ENCODE measurements around the gene SLC2A14. TPM values are rescaled to one million over a fixed set of nuclear protein-coding genes. Genes with fewer than 3 reads are reported as not detected.
"Not testable (repeated sequence)": the region's sequence is repeated elsewhere in the genome, so short reads cannot be mapped to it uniquely, and the experiment has no call there.

SLC2A14 gene
- total RNA-seq, 1 donor from 2014 or later, result 95.3 TPM

GRCh38 chr12:7835766-7836165 is 36.9 kb downstream of the SLC2A14 start:
- ATAC-seq, result no peak
- no peak for DNase-seq (ENCODE audit: low spot score)

- ATAC-seq, result no peak
- no peak for DNase-seq (ENCODE audit: low spot score)
Observed at GRCh38 chr12:7835116-7835515, 37.6 kb downstream of the SLC2A14 start.

- ATAC-seq, result peak; percentile 76
- DNase-seq (ENCODE audit: low spot score), result no peak
Observed at GRCh38 chr12:7834701-7835100, 38.0 kb downstream of the SLC2A14 start.

- DNase-seq (ENCODE audit: low spot score), result no peak
- ATAC-seq, result no peak
Observed at GRCh38 chr12:7833831-7834230, 38.9 kb downstream of the SLC2A14 start.

GRCh38 chr12:7833201-7833600 is 39.5 kb downstream of the SLC2A14 start:
- not testable (repeated sequence) for DNase-seq (ENCODE audit: low spot score); ATAC-seq

GRCh38 chr12:7832059-7832696 is 40.5 kb downstream of the SLC2A14 start:
- ATAC-seq (peak; percentile 69), DNase-seq (ENCODE audit: low spot score) (no peak)

GRCh38 chr12:7829737-7830136 is 43.0 kb downstream of the SLC2A14 start:
- DNase-seq (ENCODE audit: low spot score), result not testable (repeated sequence)
- ATAC-seq, result peak; percentile 15

GRCh38 chr12:7825754-7826153 is 47.0 kb downstream of the SLC2A14 start:
- DNase-seq (ENCODE audit: low spot score); ATAC-seq: not testable (repeated sequence)

- DNase-seq (ENCODE audit: low spot score) (peak; percentile 66), ATAC-seq (peak; percentile 98)
Observed at GRCh38 chr12:7806863-7807487, 65.7 kb downstream of the SLC2A14 start.

- DNase-seq (ENCODE audit: low spot score); ATAC-seq: not testable (repeated sequence)
Observed at GRCh38 chr12:7806319-7806718, 66.4 kb downstream of the SLC2A14 start.

GRCh38 chr12:7801460-7801859 is 71.3 kb downstream of the SLC2A14 start:
- ATAC-seq, result no peak
- DNase-seq (ENCODE audit: low spot score), result no peak

GRCh38 chr12:7798750-7799308 is 73.9 kb downstream of the SLC2A14 start:
- ATAC-seq, result not testable (repeated sequence)

GRCh38 chr12:7797698-7798398 is 74.9 kb downstream of the SLC2A14 start:
- ATAC-seq, result no peak
- DNase-seq (ENCODE audit: low spot score), result no peak

More at GRCh38 chr12:7798750-7799308, 73.9 kb downstream of the SLC2A14 start:
- DNase-seq (ENCODE audit: low spot score), result not testable (repeated sequence)

GRCh38 chr12:7797269-7797668 is 75.4 kb downstream of the SLC2A14 start:
- not testable (repeated sequence) for DNase-seq (ENCODE audit: low spot score); ATAC-seq

GRCh38 chr12:7793211-7793610 is 79.5 kb downstream of the SLC2A14 start:
- DNase-seq (ENCODE audit: low spot score), result no peak
- ATAC-seq, result no peak

- not testable (repeated sequence) for ATAC-seq; DNase-seq (ENCODE audit: low spot score)
Observed at GRCh38 chr12:7788884-7789528, 83.7 kb downstream of the SLC2A14 start, which contains the start of gene NANOG. Gene NANOG, plus strand, starts transcription at chr12:7789402. Its CDS starts 213 bp downstream, at chr12:7789615.

- ATAC-seq, result no peak
Observed at GRCh38 chr12:7788294-7788660, 84.4 kb downstream of the SLC2A14 start.

GRCh38 chr12:7787574-7788293 is 85.0 kb downstream of the SLC2A14 start:
- peak; percentile 34 for ATAC-seq
- DNase-seq (ENCODE audit: low spot score), result no peak

More at GRCh38 chr12:7788294-7788660, 84.4 kb downstream of the SLC2A14 start:
- DNase-seq (ENCODE audit: low spot score), result no peak

- DNase-seq (ENCODE audit: low spot score) (no peak), ATAC-seq (no peak)
Observed at GRCh38 chr12:7784701-7785100, 88.0 kb downstream of the SLC2A14 start.

- DNase-seq (ENCODE audit: low spot score); ATAC-seq: not testable (repeated sequence)
Observed at GRCh38 chr12:7783433-7783832, 89.3 kb downstream of the SLC2A14 start.

Data from left lobe of liver (tissue), 2 donors.